Spinal cord (tissue), 10 donors: ENCODE measurements around the gene DEK. TPM values are rescaled to one million over a fixed set of nuclear protein-coding genes. Genes with fewer than 3 reads are reported as not detected.
"Not testable (repeated sequence)": the region's sequence is repeated elsewhere in the genome, so short reads cannot be mapped to it uniquely, and the experiment has no call there.

ENCODE experiments used
- DNase-seq, 6 donors: peaks; one replicate each; pipeline versions ENCODE4 v3.0.0 to v3.0.0-alpha.2; 2013 to 2015; ENCODE audit warnings: low spot score in 6 of 6, low read depth in 4 of 6
- H3K27ac ChIP-seq: one replicate; pipeline ENCODE4 v1.5.1; 2013; ENCODE audit warnings: low read depth, low read length, control low read depth
- H3K27me3 ChIP-seq: one replicate; pipeline ENCODE4 v1.6.1; 2013; ENCODE audit warnings: low read length; ENCODE audit not compliant: control insufficient read depth, insufficient read depth
- H3K36me3 ChIP-seq: one replicate; pipeline ENCODE4 v1.6.1; 2013; ENCODE audit warnings: low read length; ENCODE audit not compliant: control insufficient read depth, insufficient read depth
- H3K4me1 ChIP-seq: one replicate; pipeline ENCODE4 v1.6.1; 2013; ENCODE audit warnings: low read length; ENCODE audit not compliant: control insufficient read depth, insufficient read depth
- H3K4me3 ChIP-seq: one replicate; pipeline ENCODE4 v1.5.1; 2013; ENCODE audit warnings: low read depth, low read length, control low read depth
- H3K9me3 ChIP-seq: one replicate; pipeline ENCODE4 v1.6.1; 2013; ENCODE audit warnings: low read length; ENCODE audit not compliant: control insufficient read depth, insufficient read depth
- WGBS: methylation state at CpG from one replicate; pipeline ENCODE4 v1.1.5; 2013; ENCODE audit warnings: missing lambda C conversion rate; ENCODE audit not compliant: insufficient coverage; 5-methylcytosine and 5-hydroxymethylcytosine counted together
- polyA plus RNA-seq, 2 donors: library from polyadenylated mRNA; unstranded; fragments of 120-200 nt; gene quantifications; one replicate each; pipeline ENCODE4 v1.2.1, GENCODE V29; 2013; ENCODE audit not compliant: insufficient read length in 2 of 2
- small RNA-seq: library from RNA; depleted of rRNA; stranded (forward); fragments of <200 nt; gene quantifications from one replicate; pipeline ENCODE3, GENCODE V24; 2014; ENCODE audit warnings: low replicate concordance
- total RNA-seq, 2 donors: library from RNA; depleted of rRNA in 1 of 2; stranded (reverse); fragments of 120-200 nt in 1 of 2; fragments of >200 nt in 1 of 2; gene quantifications; one replicate each; pipeline versions ENCODE4 v1.2.3 to v1.2.4, GENCODE V29; 2013 to 2014
- donor health status: healthy.

Gene DEK
- total and polyA plus RNA-seq, 4 donors, result 79.0 to 124 (median 102) TPM

- no peak overlapping the region for H3K27ac ChIP-seq
- H3K27me3 ChIP-seq, result no peaks in the 10 kb centered on the region
- H3K9me3 ChIP-seq, result no peaks in the 10 kb centered on the region
- WGBS, result no CpG with 5 or more reads among the region's 4 CpGs
- no peak for DNase-seq
- H3K36me3 ChIP-seq, result peaks cover 10% of the 10 kb centered on the region
- H3K4me3 ChIP-seq, result no peak overlapping the region
- H3K4me1 ChIP-seq, result no peaks in the 10 kb centered on the region
Observed at GRCh38 chr6:18177286-18177965, 86.9 kb downstream of the DEK start.

GRCh38 chr6:18176198-18176597 lies 88.1 kb downstream of the DEK start:
- DNase-seq, H3K27ac ChIP-seq, H3K9me3 ChIP-seq, H3K4me3 ChIP-seq, H3K4me1 ChIP-seq, H3K27me3 ChIP-seq: not testable (repeated sequence)
- H3K36me3 ChIP-seq, result peaks cover 10% of the 10 kb centered on the region
- 92% methylated on average over 2 of the region's 4 CpGs for WGBS

Small RNA genes lying within 50 kb of the gene (small RNA-seq; reads per million reads assigned to genes)
- gene AL138825.1 (not detected), gene RF00019 (not detected), gene RNU6-263P (not detected)

Other genes with a start within 250 kb of the DEK start
- 1 to 10 TPM; 2.4 to 3.5 TPM for gene NHLRC1, start 141.9 kb downstream of the DEK start, total RNA-seq
- 1 to 10 TPM; 2.7 to 3.5 TPM for gene NHLRC1, start 141.9 kb downstream of the DEK start, polyA plus RNA-seq
- 10 to 100 TPM; 14.5 to 17.9 TPM for gene TPMT, start 109.5 kb downstream of the DEK start, total RNA-seq
- 10 to 100 TPM; 16.6 to 17.0 TPM for gene TPMT, start 109.5 kb downstream of the DEK start, polyA plus RNA-seq
- 10 to 100 TPM; 36.2 to 40.7 TPM for gene KDM1B, start 109.1 kb downstream of the DEK start, total RNA-seq
- gene KDM1B, start 109.1 kb downstream of the DEK start, polyA plus RNA-seq, result 10 to 100 TPM; 29.2 to 31.4 TPM
- 10 to 100 TPM in 1 of 2 donors, 1 to 10 TPM in 1; 8.6 to 12.0 TPM for gene RNF144B, start 122.8 kb upstream of the DEK start, total RNA-seq
- 1 to 10 TPM; 3.3 to 4.0 TPM for gene RNF144B, start 122.8 kb upstream of the DEK start, polyA plus RNA-seq